Adrenal gland (tissue), 12 donors: Measurements from ENCODE around the gene CADM1. TPM values are rescaled to one million over a fixed set of nuclear protein-coding genes. Genes with fewer than 3 reads are reported as not detected.

Source experiments
- DNase-seq, 7 donors: peaks; one replicate each; pipeline ENCODE4 v3.0.0-alpha.2; 2019 to 2020
- H3K27ac ChIP-seq, 5 donors: fragments of 200-600 bp; sonication (generic) in 4 of 5; 1 replicate in 3 of 5; 2 replicates in 2 of 5; pipeline versions ENCODE4 v1.5.1 to v1.8.0; 2016 to 2020; ENCODE audit warnings: mild to moderate bottlenecking in 1 of 5
- H3K27me3 ChIP-seq: fragments of 200-600 bp; 2 replicates; pipeline ENCODE4 v1.8.0; 2021
- H3K36me3 ChIP-seq, 2 donors: fragments of 200-600 bp; replicated peaks in 1 of 2; 1 replicate in 1 of 2; 2 replicates in 1 of 2; pipeline versions ENCODE4 v1.5.1 to v1.8.0; 2018 to 2022
- H3K4me1 ChIP-seq, 2 donors: fragments of 200-600 bp; replicated peaks in 1 of 2; 1 replicate in 1 of 2; 2 replicates in 1 of 2; pipeline versions ENCODE4 v1.5.1 to v1.8.0; 2018 to 2021
- H3K4me3 ChIP-seq, 4 donors: fragments of 200-600 bp; sonication (generic) in 3 of 4; one replicate each; pipeline ENCODE4 v1.5.1; 2016 to 2018
- H3K9me3 ChIP-seq, 3 donors: fragments of 200-600 bp; sonication (generic) in 1 of 3; replicated peaks in 1 of 3; 1 replicate in 2 of 3; 2 replicates in 1 of 3; pipeline versions ENCODE4 v1.5.1 to v1.8.0; 2016 to 2021
- CTCF ChIP-seq, 6 experiments: fragments of 450-650 bp in 4 of 6; fragments of 200-600 bp in 2 of 6; sonication (generic) in 1 of 6; IDR thresholded peaks; 1 replicate in 5 of 6; 2 replicates in 1 of 6; pipeline versions ENCODE4 v1.5.1 to v1.8.0; 2016 to 2021; ENCODE audit warnings: antibody characterized with exemption in 6 of 6, mild to moderate bottlenecking in 2 of 6, moderate library complexity in 1 of 6
- POLR2A ChIP-seq, 2 donors: fragments of 450-650 bp; IDR thresholded peaks; one replicate each; pipeline ENCODE4 v1.6.1; 2017; ENCODE audit warnings: antibody characterized with exemption in 2 of 2, mild to moderate bottlenecking in 2 of 2, moderate library complexity in 1 of 2
- WGBS, 4 donors: extraction: QIAGEN DNeasy Blood & Tissue Kit in 2 of 4; methylation state at CpG; one replicate each; pipeline versions ENCODE4 v1.1.5 to v1.1.7; 2013 to 2017; 5-methylcytosine and 5-hydroxymethylcytosine counted together
- intact Hi-C, 2 donors: fragments of 100-400 bp; cut with DNase I; formaldehyde crosslinking; loops; one replicate each; pipeline versions ENCODE4 v1.14.1 to v1.15.0; 2022 to 2023
- polyA plus RNA-seq, 3 donors: library from polyadenylated mRNA; stranded (reverse); fragments of 200-250 nt in 2 of 3; fragments of 350-450 nt in 1 of 3; fragmentation: Illumina TruSeq in 1 of 3; extraction: RNeasy Lipid Tissue Mini Kit (QIAGEN cat#74804) in 1 of 3; gene quantifications; one replicate each; pipeline ENCODE4 v1.2.3, GENCODE V29; 2013 to 2014
- total RNA-seq, 9 donors: library from RNA; depleted of rRNA in 4 of 9; stranded (reverse); fragments of >200 nt in 4 of 9; fragments of 120-200 nt in 1 of 9; fragmentation: NEBNext Ultra II Directional in 1 of 9; extraction: Animal tissue kit (Norgen Biotek cat#: 25700) in 1 of 9; gene quantifications; one replicate each; pipeline versions ENCODE4 v1.1.0 to v1.2.4, GENCODE V29; 2013 to 2023
- donor health status: healthy with polysubstance abuse.
- donor health status: Bipolar disorder and iron deficiency.
- donor health status: DM: yes; HTN: yes; CAD: no.
- donor health status: DM: no; HTN: no; CAD: no.
- donor health status: DM: no; HTN: no; CAD: no.
- donor health status: DM: yes; HTN: yes; CAD: no.

Gene CADM1
- total and polyA plus RNA-seq, 12 donors: 21.6 to 256 (median 39.8) TPM

GRCh38 chr11:115155320-115155719 lies 348.9 kb downstream of the CADM1 start:
- Histone ChIP-seq H3K27me3 (no peaks in the 10 kb centered on the region), H3K9me3 (no peaks in the 10 kb centered on the region), H3K36me3 (no peaks in the 10 kb centered on the region), H3K4me3 (no peak overlapping the region), H3K4me1 (no peaks in the 10 kb centered on the region), H3K27ac (no peak overlapping the region)
- intact Hi-C loops: no loop called here
- WGBS, 4 donors: 72 to 84% (median 77%) methylated on average over 5 to 8 of the region's 8 CpGs
- TF ChIP-seq POLR2A (IDR thresholded peaks at IDR 0.05) (no peak), CTCF (IDR thresholded peaks at IDR 0.05) (no peak)
- DNase-seq: no peak

GRCh38 chr11:115154355-115154736 lies 349.9 kb downstream of the CADM1 start:
- H3K36me3 ChIP-seq: no peaks in the 10 kb centered on the region
- no peak overlapping the region for H3K27ac ChIP-seq
- intact Hi-C loops: no loop called here
- no peak for DNase-seq
- TF ChIP-seq CTCF (IDR thresholded peaks at IDR 0.05) (no peak), POLR2A (IDR thresholded peaks at IDR 0.05) (no peak)
- 82 to 90% (median 85%) methylated on average over 9 of the region's 9 CpGs for WGBS, 4 donors
- H3K9me3 ChIP-seq: no peaks in the 10 kb centered on the region
- no peaks in the 10 kb centered on the region for H3K27me3 ChIP-seq
- H3K4me1 ChIP-seq: no peaks in the 10 kb centered on the region
- H3K4me3 ChIP-seq: no peak overlapping the region

- TF ChIP-seq POLR2A (IDR thresholded peaks at IDR 0.05) (no peak), CTCF (IDR thresholded peaks at IDR 0.05) (no peak)
- intact Hi-C loops: no loop called here
- DNase-seq: no peak
- Histone ChIP-seq H3K9me3 (no peaks in the 10 kb centered on the region), H3K4me3 (no peak overlapping the region), H3K27ac (no peak overlapping the region), H3K27me3 (no peaks in the 10 kb centered on the region), H3K4me1 (no peaks in the 10 kb centered on the region), H3K36me3 (no peaks in the 10 kb centered on the region)
- 93 to 97% (median 96%) methylated on average over 33 to 39 of the region's 39 CpGs for WGBS, 4 donors
Measured at GRCh38 chr11:115153731-115154354, 350.4 kb downstream of the CADM1 start.

GRCh38 chr11:115153135-115153534 lies 351.1 kb downstream of the CADM1 start:
- WGBS, 4 donors: 74 to 79% (median 78%) methylated on average over 8 of the region's 8 CpGs
- intact Hi-C loops: no loop called here
- TF ChIP-seq CTCF (IDR thresholded peaks at IDR 0.05) (no peak), POLR2A (IDR thresholded peaks at IDR 0.05) (no peak)

More at GRCh38 chr11:115153135-115153534, 351.1 kb downstream of the CADM1 start:
- Histone ChIP-seq H3K4me1 (no peaks in the 10 kb centered on the region), H3K27ac (no peak overlapping the region), H3K9me3 (no peaks in the 10 kb centered on the region), H3K27me3 (no peaks in the 10 kb centered on the region), H3K36me3 (no peaks in the 10 kb centered on the region), H3K4me3 (no peak overlapping the region)
- no peak for DNase-seq
